Lower leg skin (tissue), 3 donors: ENCODE data around the gene INAFM2.

ENCODE experiments used
- POLR2A ChIP-seq, 2 donors: fragments of 450-650 bp; IDR thresholded peaks; one replicate each; pipeline ENCODE4 v1.6.1; 2016 to 2017; ENCODE audit warnings: antibody characterized with exemption in 2 of 2, mild to moderate bottlenecking in 1 of 2, moderate library complexity in 1 of 2
- TF ChIP-seq, protein P1 (sequence below), 3 donors: fragments of 450-650 bp; IDR thresholded peaks; one replicate each; pipeline ENCODE4 v1.5.1; 2016; ENCODE audit warnings: antibody characterized with exemption in 3 of 3, mild to moderate bottlenecking in 3 of 3, moderate library complexity in 2 of 3

DNA sequence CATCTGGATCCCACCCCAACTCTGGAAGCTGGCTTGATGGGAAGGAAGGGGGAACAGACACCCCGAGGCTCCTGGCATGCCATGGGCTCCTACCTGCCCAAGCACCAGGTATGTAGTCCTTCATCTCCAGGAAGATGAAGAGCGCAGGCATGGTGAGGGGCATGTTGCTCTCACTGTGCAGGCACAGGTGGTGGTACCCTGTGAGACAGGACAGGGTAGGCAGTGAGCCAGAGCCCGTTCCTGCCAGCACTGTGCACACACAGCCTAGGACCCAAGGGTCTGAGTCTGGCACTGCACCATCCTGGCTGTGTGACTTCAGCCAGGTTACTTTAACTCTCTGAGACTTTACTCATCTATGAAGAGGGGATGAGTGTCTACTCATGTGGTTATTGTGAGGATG is 31.2 kb upstream of the INAFM2 start:
- TF ChIP-seq POLR2A (IDR thresholded peaks at IDR 0.05) = no peak
- TF ChIP-seq, protein P1, sequence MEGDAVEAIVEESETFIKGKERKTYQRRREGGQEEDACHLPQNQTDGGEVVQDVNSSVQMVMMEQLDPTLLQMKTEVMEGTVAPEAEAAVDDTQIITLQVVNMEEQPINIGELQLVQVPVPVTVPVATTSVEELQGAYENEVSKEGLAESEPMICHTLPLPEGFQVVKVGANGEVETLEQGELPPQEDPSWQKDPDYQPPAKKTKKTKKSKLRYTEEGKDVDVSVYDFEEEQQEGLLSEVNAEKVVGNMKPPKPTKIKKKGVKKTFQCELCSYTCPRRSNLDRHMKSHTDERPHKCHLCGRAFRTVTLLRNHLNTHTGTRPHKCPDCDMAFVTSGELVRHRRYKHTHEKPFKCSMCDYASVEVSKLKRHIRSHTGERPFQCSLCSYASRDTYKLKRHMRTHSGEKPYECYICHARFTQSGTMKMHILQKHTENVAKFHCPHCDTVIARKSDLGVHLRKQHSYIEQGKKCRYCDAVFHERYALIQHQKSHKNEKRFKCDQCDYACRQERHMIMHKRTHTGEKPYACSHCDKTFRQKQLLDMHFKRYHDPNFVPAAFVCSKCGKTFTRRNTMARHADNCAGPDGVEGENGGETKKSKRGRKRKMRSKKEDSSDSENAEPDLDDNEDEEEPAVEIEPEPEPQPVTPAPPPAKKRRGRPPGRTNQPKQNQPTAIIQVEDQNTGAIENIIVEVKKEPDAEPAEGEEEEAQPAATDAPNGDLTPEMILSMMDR (IDR thresholded peaks at IDR 0.05) = no peak
